Loucy (cell line): ENCODE measurements around the gene STPG4.

Source experiments
- EZH2phosphoT487 ChIP-seq: fragments of 200-600 bp; IDR thresholded peaks from 2 replicates; pipeline ENCODE4 v1.6.1; 2018; ENCODE audit warnings: antibody characterized with exemption, mild to moderate bottlenecking, moderate library complexity, borderline replicate concordance
- TF ChIP-seq, protein P1 (sequence below): fragments of 200-600 bp; sonication (generic); conservative IDR thresholded peaks from 2 replicates; pipeline ENCODE4 v1.5.1; 2014; ENCODE audit warnings: mild to moderate bottlenecking, antibody characterized with exemption, low read length

DNA sequence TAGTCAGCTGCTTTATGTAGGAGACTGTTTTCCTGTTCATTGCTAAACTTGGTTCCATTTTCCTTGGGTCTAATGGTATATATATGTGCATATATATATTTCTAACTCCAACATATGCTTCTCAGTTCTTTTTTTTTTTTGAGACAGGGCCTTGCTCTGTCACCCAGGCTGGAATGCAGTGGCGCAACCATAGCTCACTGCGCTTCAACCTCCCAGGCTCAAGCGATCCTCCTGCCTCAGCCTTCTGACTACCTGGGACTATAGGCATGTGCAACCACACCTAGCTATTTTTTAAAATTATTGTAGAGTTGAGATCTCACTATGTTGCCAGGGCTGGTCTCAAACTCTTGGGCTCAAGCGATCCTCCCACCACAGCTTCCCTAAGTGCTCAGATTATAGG lies 22.1 kb downstream of the STPG4 start:
- TF ChIP-seq, protein P1, sequence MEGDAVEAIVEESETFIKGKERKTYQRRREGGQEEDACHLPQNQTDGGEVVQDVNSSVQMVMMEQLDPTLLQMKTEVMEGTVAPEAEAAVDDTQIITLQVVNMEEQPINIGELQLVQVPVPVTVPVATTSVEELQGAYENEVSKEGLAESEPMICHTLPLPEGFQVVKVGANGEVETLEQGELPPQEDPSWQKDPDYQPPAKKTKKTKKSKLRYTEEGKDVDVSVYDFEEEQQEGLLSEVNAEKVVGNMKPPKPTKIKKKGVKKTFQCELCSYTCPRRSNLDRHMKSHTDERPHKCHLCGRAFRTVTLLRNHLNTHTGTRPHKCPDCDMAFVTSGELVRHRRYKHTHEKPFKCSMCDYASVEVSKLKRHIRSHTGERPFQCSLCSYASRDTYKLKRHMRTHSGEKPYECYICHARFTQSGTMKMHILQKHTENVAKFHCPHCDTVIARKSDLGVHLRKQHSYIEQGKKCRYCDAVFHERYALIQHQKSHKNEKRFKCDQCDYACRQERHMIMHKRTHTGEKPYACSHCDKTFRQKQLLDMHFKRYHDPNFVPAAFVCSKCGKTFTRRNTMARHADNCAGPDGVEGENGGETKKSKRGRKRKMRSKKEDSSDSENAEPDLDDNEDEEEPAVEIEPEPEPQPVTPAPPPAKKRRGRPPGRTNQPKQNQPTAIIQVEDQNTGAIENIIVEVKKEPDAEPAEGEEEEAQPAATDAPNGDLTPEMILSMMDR = no peak
- no peak for TF ChIP-seq EZH2phosphoT487
